Inflammatory macrophage treated with lipopolysaccharide for 4 hours (primary cell): ENCODE measurements around the gene ZBTB40.

ENCODE experiments used
- DNase-seq: peaks from one replicate; pipeline ENCODE4 v3.0.0-alpha.2; 2020

The ZBTB40 gene

GRCh38 chr1:22536506-22536905 lies 84.9 kb downstream of the ZBTB40 start:
- no peak for DNase-seq

GRCh38 chr1:22537441-22538139 lies 85.9 kb downstream of the ZBTB40 start:
- DNase-seq = no peak

DNA sequence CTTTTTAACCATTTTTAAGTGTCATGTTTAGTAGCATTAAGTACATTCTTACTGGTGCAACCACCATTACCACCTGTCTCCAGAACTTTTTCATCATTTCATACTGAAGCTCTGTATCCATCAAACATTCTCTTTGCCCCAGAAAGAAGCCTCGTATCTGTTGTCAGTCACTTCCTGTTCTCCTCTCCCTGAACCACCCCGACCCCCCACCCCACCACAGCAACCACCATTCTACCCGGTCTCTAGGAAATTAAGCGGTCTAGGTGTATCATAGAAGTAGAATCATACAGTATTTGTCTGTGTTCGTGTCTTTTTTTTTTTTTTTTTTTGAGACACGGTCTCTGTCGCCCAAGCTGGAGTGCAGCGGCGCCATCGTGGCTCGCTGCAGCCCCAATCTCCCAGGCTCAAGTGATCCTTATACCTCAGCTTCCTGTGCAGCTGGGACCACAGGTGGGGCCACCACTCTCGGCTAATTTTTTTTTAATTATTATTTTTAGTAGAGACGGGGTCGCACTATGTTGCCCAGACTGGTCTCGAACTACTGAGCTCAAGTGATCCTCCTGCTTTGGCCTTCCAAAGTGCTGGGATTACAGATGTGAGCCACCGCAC lies 88.0 kb downstream of the ZBTB40 start:
- DNase-seq = no peak

DNA sequence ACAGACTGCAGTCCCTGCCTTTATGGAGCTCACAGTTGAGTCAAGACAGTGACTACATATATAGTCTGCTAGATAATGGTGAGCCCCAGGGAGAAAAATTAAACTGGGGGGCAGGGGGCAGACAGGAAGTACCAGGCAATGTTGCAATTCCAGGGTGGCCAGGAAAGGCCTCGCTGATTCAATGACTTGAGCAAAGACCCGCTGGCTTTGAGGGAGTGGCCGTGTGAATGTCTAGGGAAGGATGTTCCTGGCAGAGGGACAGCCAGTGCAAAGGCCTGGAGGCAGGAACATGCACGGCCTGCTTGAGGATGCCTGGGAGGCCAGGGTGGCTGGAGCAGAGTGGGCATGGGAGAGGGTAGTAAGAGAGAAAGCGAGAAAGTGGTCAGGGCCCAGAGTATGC lies 88.7 kb downstream of the ZBTB40 start:
- no peak for DNase-seq

DNA sequence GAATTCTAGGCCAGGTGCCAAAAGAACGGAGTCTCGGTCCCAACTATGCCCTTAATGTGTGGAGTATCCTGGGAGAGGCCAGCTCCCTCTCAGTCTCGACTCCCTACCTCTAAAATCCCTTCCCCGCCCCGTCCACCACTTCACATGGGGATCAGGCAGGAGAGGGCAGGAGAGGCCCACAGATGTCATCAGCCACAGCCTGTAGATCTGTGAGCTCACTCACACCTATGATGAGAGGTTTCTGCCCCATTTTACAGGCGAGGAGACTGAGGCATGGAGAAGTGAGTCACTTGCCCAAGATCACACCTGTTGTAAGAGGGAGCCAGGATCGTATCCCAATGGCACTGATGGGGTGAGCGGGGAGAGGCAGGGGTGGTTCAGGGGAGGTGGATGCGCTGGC lies 91.2 kb downstream of the ZBTB40 start:
- no peak for DNase-seq

- no peak for DNase-seq
These were observed 92.0 kb downstream of the ZBTB40 start for GRCh38 chr1:22543679-22544078.

GRCh38 chr1:22544606-22545005 lies 93.0 kb downstream of the ZBTB40 start:
- DNase-seq = no peak

- no peak for DNase-seq
These were observed 93.5 kb downstream of the ZBTB40 start for GRCh38 chr1:22545141-22545540.

DNA sequence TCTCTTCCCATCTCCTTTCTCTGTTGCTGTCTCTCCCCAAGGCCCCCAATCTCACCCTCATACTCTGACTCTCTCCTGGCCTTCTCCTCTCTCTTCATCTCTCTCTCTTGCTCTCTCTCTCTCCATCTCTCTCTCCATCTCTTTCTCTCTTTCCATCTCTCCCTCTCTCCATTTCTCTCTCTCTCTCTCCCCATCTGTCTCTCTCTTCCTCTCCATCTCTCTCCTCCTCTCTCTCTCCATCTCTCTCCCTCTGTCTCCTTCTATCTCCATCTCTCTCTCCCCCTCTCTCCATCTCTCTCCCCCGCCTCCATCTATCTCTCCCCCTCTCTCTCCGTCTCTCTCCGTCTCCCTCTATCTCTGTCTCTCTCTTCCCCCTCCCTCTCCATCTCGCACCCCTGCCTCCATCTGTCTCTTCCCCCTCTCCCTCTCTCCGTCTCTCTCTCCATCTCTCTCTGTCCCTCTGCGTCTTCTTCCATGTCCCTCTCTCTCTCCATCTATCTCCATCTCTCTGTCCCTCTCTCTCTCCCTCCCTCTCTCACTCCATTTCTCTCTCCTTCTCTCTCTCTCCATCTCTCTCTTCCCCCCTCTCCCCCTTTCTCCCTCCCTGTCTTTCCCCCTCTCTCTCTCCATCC lies 95.7 kb downstream of the ZBTB40 start:
- DNase-seq = no peak

- DNase-seq = no peak
These were observed 96.3 kb downstream of the ZBTB40 start for GRCh38 chr1:22547818-22548462.

DNA sequence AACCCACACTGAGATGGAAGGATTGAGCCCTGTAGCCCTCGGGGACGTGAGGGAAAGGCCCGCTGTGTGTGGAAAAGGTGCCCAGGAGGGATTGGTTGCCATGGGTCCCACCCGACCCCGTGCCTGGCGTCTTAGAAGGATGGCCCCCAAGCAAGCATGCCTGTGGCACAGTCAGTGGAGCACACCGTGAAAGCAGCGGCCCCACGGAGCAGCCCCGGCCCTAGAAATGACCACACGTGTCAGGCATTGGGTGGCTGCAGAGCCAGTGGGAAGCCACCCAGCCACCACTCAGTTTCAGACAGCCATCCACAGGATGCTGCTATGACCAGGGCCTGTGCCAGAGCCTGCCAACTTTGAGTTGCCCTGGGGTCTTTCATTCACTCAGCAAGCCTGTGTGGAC lies 98.4 kb downstream of the ZBTB40 start:
- DNase-seq = no peak

DNA sequence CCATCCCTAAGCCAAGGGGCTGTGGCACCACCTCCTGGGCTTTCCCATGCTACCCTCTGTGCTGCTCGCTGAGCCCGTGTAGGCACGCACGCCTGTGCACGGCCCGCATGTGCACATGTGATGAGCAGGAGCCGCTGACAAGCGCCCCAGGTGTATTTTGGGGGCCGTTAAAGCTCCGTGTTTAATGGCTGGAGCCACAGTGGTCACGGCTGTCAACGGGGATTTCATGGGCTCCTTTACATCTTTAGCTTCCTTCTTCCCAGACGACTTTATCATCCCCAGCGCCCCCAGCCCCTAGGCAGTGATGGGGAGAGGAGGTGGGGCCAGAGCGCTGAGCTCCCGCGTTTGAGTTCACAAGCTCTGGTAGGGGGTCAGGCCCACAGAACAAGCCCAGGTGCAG lies 99.9 kb downstream of the ZBTB40 start:
- DNase-seq = no peak

GRCh38 chr1:22552021-22552420 lies 100.4 kb downstream of the ZBTB40 start:
- no peak for DNase-seq

- no peak for DNase-seq
These were observed 101.6 kb downstream of the ZBTB40 start for GRCh38 chr1:22553104-22553880.

GRCh38 chr1:22553991-22554522 lies 102.4 kb downstream of the ZBTB40 start:
- no peak for DNase-seq

- DNase-seq = no peak
These were observed 103.7 kb downstream of the ZBTB40 start for GRCh38 chr1:22555371-22555656.

GRCh38 chr1:22556391-22557104 lies 104.9 kb downstream of the ZBTB40 start:
- no peak for DNase-seq

GRCh38 chr1:22557341-22557950 lies 105.8 kb downstream of the ZBTB40 start:
- DNase-seq = no peak

DNA sequence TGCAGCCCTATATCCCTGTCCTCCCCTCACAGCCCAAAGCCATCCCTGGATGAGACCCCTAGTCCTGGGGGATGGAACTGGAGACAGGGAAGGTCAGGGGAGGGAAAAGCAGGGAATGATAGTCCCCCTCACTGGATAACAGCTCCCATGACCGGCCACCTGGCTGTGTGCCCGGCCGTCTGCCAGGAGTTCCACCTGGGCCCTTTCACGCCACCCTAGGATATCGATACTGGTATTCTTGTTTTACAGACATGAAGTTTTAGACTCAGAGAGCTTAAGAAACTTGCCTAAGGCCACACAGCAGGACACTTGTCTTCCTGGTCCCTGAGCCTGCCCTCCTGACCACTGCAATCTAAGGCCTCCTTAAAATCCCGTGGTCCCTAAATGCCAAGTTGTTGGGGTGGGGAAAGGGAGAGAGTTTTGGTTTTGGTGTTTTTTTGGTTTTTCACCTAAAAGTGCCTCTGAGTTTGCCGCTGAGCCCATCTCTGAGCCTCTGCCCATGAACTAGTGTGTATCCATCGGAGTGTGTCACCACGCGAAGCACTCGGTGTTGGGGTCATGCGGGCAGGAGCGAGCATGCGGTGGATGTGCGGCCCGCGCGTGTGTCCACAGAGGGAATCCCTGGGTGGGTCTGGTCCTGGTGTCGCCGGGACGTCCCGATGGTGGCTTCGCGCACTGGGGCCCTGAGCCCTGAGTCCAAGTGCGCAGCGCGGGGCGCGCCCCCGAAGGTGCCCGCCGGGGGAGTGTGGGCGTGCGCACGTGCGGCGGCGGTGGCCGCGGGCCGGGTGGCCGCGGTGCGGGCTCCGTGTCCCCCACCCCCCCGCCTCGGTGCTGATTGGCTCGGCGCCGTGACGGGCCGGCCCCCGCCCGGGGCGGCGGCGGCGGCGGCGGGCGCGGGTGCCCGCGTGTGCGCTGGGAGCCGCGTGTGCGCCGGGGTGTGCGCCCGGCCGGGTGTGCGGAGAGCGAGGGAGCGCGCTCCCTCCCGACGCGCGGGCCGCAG lies 111.2 kb downstream of the ZBTB40 start, which contains the start of gene EPHA8:
Gene EPHA8 (plus strand): TSS at position 906 of the 1,000 bp plus-strand sequence. CDS start 147 bp downstream, outside the sequence.
- no peak for DNase-seq
